HEK293 (cell line): ENCODE results near the gene CADPS.

Experiments used
- CTCF ChIP-seq: fragments of 450-650 bp; formaldehyde crosslinking; IDR thresholded peaks from 2 replicates; pipeline ENCODE4 v1.5.1; 2016; ENCODE audit warnings: missing biosample characterization, missing genetic modification characterization
- KLF16 ChIP-seq: fragments of 450-650 bp; formaldehyde crosslinking; IDR thresholded peaks from 2 replicates; pipeline ENCODE4 v1.5.1; 2017; ENCODE audit warnings: missing biosample characterization, missing genetic modification characterization
- ZNF114 ChIP-seq: fragments of 450-650 bp; formaldehyde crosslinking; IDR thresholded peaks from 2 replicates; pipeline ENCODE4 v1.5.0; 2017; ENCODE audit warnings: missing biosample characterization, missing genetic modification characterization
- ZNF19 ChIP-seq: fragments of 450-650 bp; formaldehyde crosslinking; IDR thresholded peaks from 2 replicates; pipeline ENCODE4; 2016; ENCODE audit warnings: missing biosample characterization, missing genetic modification characterization, low read depth
- ZNF658 ChIP-seq: fragments of 450-650 bp; formaldehyde crosslinking; IDR thresholded peaks from 2 replicates; pipeline ENCODE4; 2016; ENCODE audit warnings: missing biosample characterization, missing genetic modification characterization
- ZSCAN18 ChIP-seq: fragments of 450-650 bp; formaldehyde crosslinking; IDR thresholded peaks from 2 replicates; pipeline ENCODE4 v1.5.1; 2016; ENCODE audit warnings: missing biosample characterization, missing genetic modification characterization

- no peak for TF ChIP-seq ZNF19 (tag by site-specific recombination)
- TF ChIP-seq ZNF658: no peak
- no peak for TF ChIP-seq KLF16 (tag by site-specific recombination)
- no peak for TF ChIP-seq ZSCAN18 (tag by site-specific recombination)
- no peak for TF ChIP-seq CTCF (tag by site-specific recombination)
- TF ChIP-seq ZNF114 (tag by site-specific recombination): no peak
Observed at GRCh38 chr3:62672270-62672987, 202.8 kb downstream of the CADPS start.
